CD4-positive, alpha-beta T cell (primary cell): ENCODE data around the gene ATP8B3. TPM values are rescaled to one million over a fixed set of nuclear protein-coding genes. Genes with fewer than 3 reads are reported as not detected.

Experiments
- ATAC-seq: fragments of 200-7000 bp; cut with Tn5 transposase; one replicate; pipeline ENCODE4 v1.10.0; 2022; ENCODE audit warnings: mild to moderate bottlenecking; ENCODE audit not compliant: poor library complexity
- CTCF ChIA-PET: fragments of 350-600 bp; sonication (Branson Sonifier 250); formaldehyde crosslinking; loops from one replicate; lab custom pipeline; 2021; ENCODE audit warnings: antibody characterized with exemption, inconsistent platforms; lab: Charles Lee
- POLR2A ChIA-PET: fragments of 350-600 bp; sonication (Branson Sonifier 250); formaldehyde crosslinking; loops from one replicate; lab custom pipeline; 2021; ENCODE audit warnings: antibody characterized with exemption, inconsistent platforms; lab: Charles Lee
- DNase-seq, 14 experiments: peaks; one replicate each; pipeline ENCODE4 v3.0.0-alpha.2; 2013 to 2020; ENCODE audit warnings: mixed read lengths in 2 of 14
- H3K27ac ChIP-seq, 2 donors: one replicate each; pipeline versions ENCODE4 v1.5.1 to v1.7.0; 2013; ENCODE audit warnings: low read length in 2 of 2, low read depth in 1 of 2, mild to moderate bottlenecking in 1 of 2
- H3K27me3 ChIP-seq, 2 experiments: 1 replicate in 1 of 2; 2 replicates in 1 of 2; pipeline versions ENCODE4 v1.6.1 to v1.7.0; 2013; ENCODE audit warnings: low read length in 2 of 2, control low read depth in 1 of 2, mild to moderate bottlenecking in 1 of 2, moderate library complexity in 1 of 2; ENCODE audit not compliant: insufficient read depth in 2 of 2, control insufficient read depth in 1 of 2
- H3K36me3 ChIP-seq: one replicate; pipeline ENCODE4 v1.6.1; 2013; ENCODE audit warnings: low read length, control low read depth; ENCODE audit not compliant: insufficient read depth
- H3K4me1 ChIP-seq: one replicate; pipeline ENCODE4 v1.6.1; 2013; ENCODE audit warnings: low read length, control low read depth; ENCODE audit not compliant: insufficient read depth
- H3K4me3 ChIP-seq: one replicate; pipeline ENCODE4 v1.5.1; 2013; ENCODE audit warnings: mild to moderate bottlenecking, low read length, moderate library complexity
- H3K9me3 ChIP-seq, 2 experiments: 1 replicate in 1 of 2; 2 replicates in 1 of 2; pipeline versions ENCODE4 v1.6.1 to v1.7.0; 2013; ENCODE audit warnings: low read length in 2 of 2, mild to moderate bottlenecking in 2 of 2, control low read depth in 1 of 2, moderate library complexity in 1 of 2; ENCODE audit not compliant: control insufficient read depth in 1 of 2, insufficient read depth in 1 of 2
- H3K27ac Mint-ChIP-seq: one replicate; pipeline ENCODE4 v1.8.0; 2020; ENCODE audit warnings: mixed read lengths
- H3K27me3 Mint-ChIP-seq: one replicate; pipeline ENCODE4 v1.8.0; 2021; ENCODE audit warnings: mixed read lengths
- H3K36me3 Mint-ChIP-seq: one replicate; pipeline ENCODE4 v1.8.0; 2021; ENCODE audit warnings: low read depth, mixed read lengths
- H3K4me1 Mint-ChIP-seq: one replicate; pipeline ENCODE4 v1.8.0; 2021; ENCODE audit warnings: low read depth, mixed read lengths
- H3K4me3 Mint-ChIP-seq: one replicate; pipeline ENCODE4 v1.8.0; 2020; ENCODE audit warnings: mild to moderate bottlenecking, mixed read lengths
- H3K9me3 Mint-ChIP-seq: one replicate; pipeline ENCODE4 v1.8.0; 2020; ENCODE audit warnings: mixed read lengths
- CTCF ChIP-seq: fragments of 200-600 bp; IDR thresholded peaks from one replicate; pipeline ENCODE4 v1.8.0; 2022; ENCODE audit warnings: antibody characterized with exemption, mild to moderate bottlenecking
- intact Hi-C, 2 experiments: fragments of 100-400 bp; cut with DNase I in 1 of 2; cut with micrococcal nuclease in 1 of 2; formaldehyde crosslinking; loops; one replicate each; pipeline versions ENCODE4 v1.15.1 to v1.9.0; 2023 to 2025; cut with DNase I, micrococcal nuclease
- total RNA-seq, 174 experiments: library from RNA in 2 of 174; stranded (reverse) in 2 of 174; gene quantifications; one replicate each; pipeline ENCODE4 v1.2.3 and lab custom pipeline; 2021 to 2026

ATP8B3 gene
- total RNA-seq, 2 experiments from 2014 or later = 2.5 to 3.2 TPM

GRCh38 chr19:1858412-1859081 lies 46.5 kb upstream of the ATP8B3 start:
- Mint-ChIP-seq H3K27me3 (no peaks in the 10 kb centered on the region), H3K9me3 (no peaks in the 10 kb centered on the region), H3K4me3 (peak overlapping the region; percentile 87), H3K4me1 (peaks cover 64% of the 10 kb centered on the region), H3K27ac (peak overlapping the region; percentile 96), H3K36me3 (peaks cover 8% of the 10 kb centered on the region)
- DNase-seq (peak in 2 of 14 experiments; percentile 28 to 48), ATAC-seq (no peak)
- ChIA-PET CTCF (interaction anchor here (0.6 to 0.9 kb wide), 2 partner anchors 10 to 228 kb away, joined by 3 to 4 read pairs; no protein-coding TSS in a partner anchor), POLR2A (interaction anchor here (0.9 to 2.0 kb wide), 3 partner anchors 8 to 590 kb away, joined by 3 to 8 read pairs (median 4); partner anchors contain the start of gene CIRBP)
- Histone ChIP-seq H3K9me3 (no peaks in the 10 kb centered on the region), H3K27ac (peak overlapping the region; percentile 67 to 77), H3K36me3 (no peaks in the 10 kb centered on the region), H3K27me3 (no peaks in the 10 kb centered on the region), H3K4me3 (no peak overlapping the region), H3K4me1 (peaks cover 86% of the 10 kb centered on the region)
- intact Hi-C loops = no loop called here
- no peak for TF ChIP-seq CTCF

- H3K27ac ChIP-seq = peak overlapping the region; percentile 37 to 77
- Mint-ChIP-seq H3K4me3 (peak overlapping the region; percentile 87), H3K27me3 (no peaks in the 10 kb centered on the region), H3K9me3 (no peaks in the 10 kb centered on the region), H3K36me3 (peaks cover 13% of the 10 kb centered on the region), H3K27ac (peak overlapping the region; percentile 96), H3K4me1 (peaks cover 70% of the 10 kb centered on the region)
- no peaks in the 10 kb centered on the region for H3K36me3 ChIP-seq
- H3K9me3 ChIP-seq = no peaks in the 10 kb centered on the region
- TF ChIP-seq CTCF = no peak
- no peak for ATAC-seq
- no peaks in the 10 kb centered on the region for H3K27me3 ChIP-seq
- ChIA-PET POLR2A (interaction anchor here (0.8 to 2.0 kb wide), 6 partner anchors 9 to 589 kb away, joined by 3 to 11 read pairs (median 4); partner anchors contain the start of genes ABHD17A and CIRBP), CTCF (interaction anchor here (0.9 kb wide), 1 partner anchor 9 kb away, joined by 3 read pairs; no protein-coding TSS in a partner anchor)
- DNase-seq = peak in 2 of 14 experiments; percentile 25 to 52
- intact Hi-C loops = no loop called here
- peaks cover 94% of the 10 kb centered on the region for H3K4me1 ChIP-seq
- peak overlapping the region; percentile 61 for H3K4me3 ChIP-seq
These were observed 45.7 kb upstream of the ATP8B3 start for GRCh38 chr19:1857648-1858326.

GRCh38 chr19:1856698-1857603 lies 44.9 kb upstream of the ATP8B3 start:
- ChIA-PET CTCF (interaction anchor here (0.9 to 1.3 kb wide), 2 partner anchors 8 kb away, joined by 3 to 5 read pairs; no protein-coding TSS in a partner anchor), POLR2A (interaction anchor here (0.8 to 2.2 kb wide), 11 partner anchors 18 to 588 kb away, joined by 3 to 11 read pairs (median 5); partner anchors contain the start of genes ABHD17A and CIRBP)
- H3K27me3 ChIP-seq = no peaks in the 10 kb centered on the region
- ATAC-seq (peak; percentile 11), DNase-seq (peak in 8 of 14 experiments; percentile 22 to 74 (median 39))
- peak overlapping the region; percentile 61 for H3K4me3 ChIP-seq
- H3K27ac ChIP-seq = peak overlapping the region; percentile 71 to 77
- intact Hi-C loops = no loop called here
- Mint-ChIP-seq H3K36me3 (peaks cover 6% of the 10 kb centered on the region), H3K4me1 (peaks cover 69% of the 10 kb centered on the region), H3K27ac (peak overlapping the region; percentile 96), H3K4me3 (peak overlapping the region; percentile 91), H3K9me3 (no peaks in the 10 kb centered on the region), H3K27me3 (no peaks in the 10 kb centered on the region)
- no peaks in the 10 kb centered on the region for H3K9me3 ChIP-seq
- H3K36me3 ChIP-seq = no peaks in the 10 kb centered on the region
- TF ChIP-seq CTCF = no peak
- peaks cover 97% of the 10 kb centered on the region for H3K4me1 ChIP-seq
